ENCODE results near the gene TICAM1.

DNA sequence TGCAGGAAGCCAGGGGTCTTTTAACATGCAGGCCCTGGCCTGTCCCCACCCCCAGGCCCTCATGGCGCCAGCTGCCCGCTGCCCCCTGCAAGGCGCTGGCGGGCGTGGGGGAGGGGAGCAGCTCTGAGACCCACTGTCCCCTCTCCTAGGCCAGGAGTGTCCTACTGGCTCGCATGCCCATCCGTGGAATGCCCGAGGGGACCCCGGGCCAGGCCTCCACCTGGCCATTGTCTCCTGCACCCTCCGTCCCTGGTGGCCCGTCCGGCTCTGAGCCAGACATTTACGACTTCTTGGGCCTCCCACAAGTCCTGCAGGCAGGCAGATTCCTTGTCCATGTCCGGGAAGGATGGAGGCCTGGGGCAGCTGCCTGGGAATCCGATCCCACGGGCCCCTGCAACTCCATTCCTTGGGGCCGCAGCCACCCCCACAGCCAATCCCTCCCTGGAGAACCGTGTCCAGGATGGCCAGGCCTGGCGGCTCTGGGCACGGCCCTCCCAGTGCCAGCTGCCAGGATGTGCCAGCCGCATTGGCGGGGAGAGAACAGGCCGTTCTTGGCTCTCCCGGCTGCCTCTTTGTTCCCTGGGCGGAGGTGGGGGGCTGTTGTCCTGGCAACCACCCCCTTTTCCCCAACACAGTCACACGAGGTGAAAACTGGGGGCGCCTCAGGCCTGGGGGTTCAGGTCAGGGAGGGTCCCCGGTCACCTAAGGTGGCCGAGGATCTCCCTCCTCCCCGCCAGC lies 46.4 kb upstream of the TICAM1 start:
- TF ChIP-seq, protein P1, sequence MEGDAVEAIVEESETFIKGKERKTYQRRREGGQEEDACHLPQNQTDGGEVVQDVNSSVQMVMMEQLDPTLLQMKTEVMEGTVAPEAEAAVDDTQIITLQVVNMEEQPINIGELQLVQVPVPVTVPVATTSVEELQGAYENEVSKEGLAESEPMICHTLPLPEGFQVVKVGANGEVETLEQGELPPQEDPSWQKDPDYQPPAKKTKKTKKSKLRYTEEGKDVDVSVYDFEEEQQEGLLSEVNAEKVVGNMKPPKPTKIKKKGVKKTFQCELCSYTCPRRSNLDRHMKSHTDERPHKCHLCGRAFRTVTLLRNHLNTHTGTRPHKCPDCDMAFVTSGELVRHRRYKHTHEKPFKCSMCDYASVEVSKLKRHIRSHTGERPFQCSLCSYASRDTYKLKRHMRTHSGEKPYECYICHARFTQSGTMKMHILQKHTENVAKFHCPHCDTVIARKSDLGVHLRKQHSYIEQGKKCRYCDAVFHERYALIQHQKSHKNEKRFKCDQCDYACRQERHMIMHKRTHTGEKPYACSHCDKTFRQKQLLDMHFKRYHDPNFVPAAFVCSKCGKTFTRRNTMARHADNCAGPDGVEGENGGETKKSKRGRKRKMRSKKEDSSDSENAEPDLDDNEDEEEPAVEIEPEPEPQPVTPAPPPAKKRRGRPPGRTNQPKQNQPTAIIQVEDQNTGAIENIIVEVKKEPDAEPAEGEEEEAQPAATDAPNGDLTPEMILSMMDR (conservative IDR thresholded peaks at IDR 0.05; ENCODE audit: low read depth in 2 of 2), result no peak
- TF ChIP-seq, protein P2, sequence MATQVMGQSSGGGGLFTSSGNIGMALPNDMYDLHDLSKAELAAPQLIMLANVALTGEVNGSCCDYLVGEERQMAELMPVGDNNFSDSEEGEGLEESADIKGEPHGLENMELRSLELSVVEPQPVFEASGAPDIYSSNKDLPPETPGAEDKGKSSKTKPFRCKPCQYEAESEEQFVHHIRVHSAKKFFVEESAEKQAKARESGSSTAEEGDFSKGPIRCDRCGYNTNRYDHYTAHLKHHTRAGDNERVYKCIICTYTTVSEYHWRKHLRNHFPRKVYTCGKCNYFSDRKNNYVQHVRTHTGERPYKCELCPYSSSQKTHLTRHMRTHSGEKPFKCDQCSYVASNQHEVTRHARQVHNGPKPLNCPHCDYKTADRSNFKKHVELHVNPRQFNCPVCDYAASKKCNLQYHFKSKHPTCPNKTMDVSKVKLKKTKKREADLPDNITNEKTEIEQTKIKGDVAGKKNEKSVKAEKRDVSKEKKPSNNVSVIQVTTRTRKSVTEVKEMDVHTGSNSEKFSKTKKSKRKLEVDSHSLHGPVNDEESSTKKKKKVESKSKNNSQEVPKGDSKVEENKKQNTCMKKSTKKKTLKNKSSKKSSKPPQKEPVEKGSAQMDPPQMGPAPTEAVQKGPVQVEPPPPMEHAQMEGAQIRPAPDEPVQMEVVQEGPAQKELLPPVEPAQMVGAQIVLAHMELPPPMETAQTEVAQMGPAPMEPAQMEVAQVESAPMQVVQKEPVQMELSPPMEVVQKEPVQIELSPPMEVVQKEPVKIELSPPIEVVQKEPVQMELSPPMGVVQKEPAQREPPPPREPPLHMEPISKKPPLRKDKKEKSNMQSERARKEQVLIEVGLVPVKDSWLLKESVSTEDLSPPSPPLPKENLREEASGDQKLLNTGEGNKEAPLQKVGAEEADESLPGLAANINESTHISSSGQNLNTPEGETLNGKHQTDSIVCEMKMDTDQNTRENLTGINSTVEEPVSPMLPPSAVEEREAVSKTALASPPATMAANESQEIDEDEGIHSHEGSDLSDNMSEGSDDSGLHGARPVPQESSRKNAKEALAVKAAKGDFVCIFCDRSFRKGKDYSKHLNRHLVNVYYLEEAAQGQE (IDR thresholded peaks at IDR 0.05; ENCODE audit: unreplicated experiment), result no peak
- no peak for TF ChIP-seq POLR2AphosphoS5 (IDR thresholded peaks at IDR 0.05; ENCODE audit: low read depth)
- TF ChIP-seq CREB1 (CRISPR knock-in tag; IDR thresholded peaks at IDR 0.05; ENCODE audit: low read depth), result no peak
- no peak for TF ChIP-seq EZH2 (IDR thresholded peaks at IDR 0.05; ENCODE audit: low read depth, unreplicated experiment)
- TF ChIP-seq ZNF114 (CRISPR knock-in tag; IDR thresholded peaks at IDR 0.05), result no peak
- no peak for TF ChIP-seq EZH2phosphoT487 (IDR thresholded peaks at IDR 0.05; ENCODE audit: unreplicated experiment)
- TF ChIP-seq JUNB (IDR thresholded peaks at IDR 0.05; ENCODE audit: unreplicated experiment), result no peak
- TF ChIP-seq, protein P3, sequence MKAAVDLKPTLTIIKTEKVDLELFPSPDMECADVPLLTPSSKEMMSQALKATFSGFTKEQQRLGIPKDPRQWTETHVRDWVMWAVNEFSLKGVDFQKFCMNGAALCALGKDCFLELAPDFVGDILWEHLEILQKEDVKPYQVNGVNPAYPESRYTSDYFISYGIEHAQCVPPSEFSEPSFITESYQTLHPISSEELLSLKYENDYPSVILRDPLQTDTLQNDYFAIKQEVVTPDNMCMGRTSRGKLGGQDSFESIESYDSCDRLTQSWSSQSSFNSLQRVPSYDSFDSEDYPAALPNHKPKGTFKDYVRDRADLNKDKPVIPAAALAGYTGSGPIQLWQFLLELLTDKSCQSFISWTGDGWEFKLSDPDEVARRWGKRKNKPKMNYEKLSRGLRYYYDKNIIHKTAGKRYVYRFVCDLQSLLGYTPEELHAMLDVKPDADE (IDR thresholded peaks at IDR 0.05), result no peak

All from GM23338 (cell line).